ENCODE results near the gene TCHHL1. TPM values are rescaled to one million over a fixed set of nuclear protein-coding genes. Genes with fewer than 3 reads are reported as not detected.
A peak's percentile ranks its signal among the peaks of the same experiment; 100 is the strongest.

TCHHL1 gene
- total and polyA plus RNA-seq, 10 of the 15 experiments (the other 5 are each of a cell fraction or from before 2014, with no cell fraction given): not detected

- TF ChIP-seq CEBPB (IDR thresholded peaks at IDR 0.05; ENCODE audit: borderline replicate concordance in 1 of 2, low read depth in 2 of 2, low read length in 2 of 2): no peak
- no peak for TF ChIP-seq MTA2 (IDR thresholded peaks at IDR 0.05; ENCODE audit: low read depth)
- TF ChIP-seq RBBP5 (conservative IDR thresholded peaks at IDR 0.05): no peak
- no peak for TF ChIP-seq MEF2B (IDR thresholded peaks at IDR 0.05; ENCODE audit: partially characterized antibody, poor library complexity, severe bottlenecking)
- no peak for TF ChIP-seq SMC3 (IDR thresholded peaks at IDR 0.05; ENCODE audit: borderline replicate concordance, low read length)
Measured at GRCh38 chr1:152035539-152036266, 53.2 kb downstream of the TCHHL1 start (continued).

DNA sequence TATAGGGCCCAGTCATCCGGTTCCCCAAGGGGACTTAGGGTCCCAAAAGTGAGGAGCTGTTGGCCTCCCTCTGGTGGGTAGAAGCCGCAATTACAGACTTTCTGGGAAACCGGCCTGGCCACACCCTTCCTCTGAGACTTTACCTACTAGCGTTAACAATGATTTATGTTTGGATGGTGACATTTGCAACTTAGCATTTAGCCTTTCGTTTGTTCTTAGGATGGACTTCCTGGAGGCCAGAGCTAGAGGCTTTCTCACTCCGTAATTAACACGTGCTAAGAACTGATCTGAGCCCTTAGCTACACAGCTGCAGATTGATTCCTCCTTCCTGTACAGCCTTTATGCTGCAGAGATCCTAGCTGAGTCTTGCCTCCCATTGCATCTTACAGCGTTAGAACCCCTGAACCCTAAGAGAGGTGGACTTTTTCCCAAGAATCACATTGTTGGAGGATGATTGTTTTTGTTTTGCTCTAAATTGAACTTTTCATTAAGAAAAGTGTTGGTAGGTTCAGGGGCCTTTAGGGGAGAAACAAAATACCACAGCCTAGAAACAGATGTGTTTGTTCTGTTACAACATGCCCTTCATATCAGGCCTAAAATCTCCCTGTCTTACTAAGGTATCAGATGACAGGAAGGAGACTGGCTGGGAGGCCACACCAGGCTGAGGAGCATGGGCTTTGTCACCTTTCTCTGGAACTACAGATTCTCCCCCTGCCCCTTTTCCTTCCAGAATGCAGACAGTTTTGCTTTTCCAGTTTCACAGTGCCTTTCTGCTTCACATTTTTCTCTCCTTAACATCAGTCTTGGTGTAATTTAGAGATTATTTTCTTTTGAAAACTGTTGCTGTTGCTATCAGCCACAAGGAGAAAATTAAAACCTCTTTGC, 54.0 kb downstream of the TCHHL1 start:
- peaks cover 16% of the 10 kb centered on the region for H3K4me1 ChIP-seq (ENCODE audit: control insufficient read depth, insufficient read depth, low read length)
- no peaks in the 10 kb centered on the region for H3K79me2 ChIP-seq (ENCODE audit: control insufficient read depth, insufficient read depth, low read length)
- ChIA-PET RAD21 (ENCODE audit: unreplicated experiment) (no interaction called here), SMC1A (ENCODE audit: uncharacterized antibody, unreplicated experiment) (interaction anchor here (0.8 to 1.7 kb wide), 6 partner anchors 14 to 425 kb away, joined by 3 to 4 read pairs (median 4); partner anchors contain the start of gene THEM4), CTCF (interaction anchor here (0.7 to 4.2 kb wide), 17 partner anchors 12 to 424 kb away, joined by 3 to 40 read pairs (median 4); partner anchors contain the start of gene THEM4), POLR2A (no interaction called here)
- ATAC-seq: peak; percentile 72
- intact Hi-C loops (cut with micrococcal nuclease; ENCODE audit: unreplicated experiment) (no loop called here), in situ Hi-C loops (cut with MboI) (no loop called here)
- no peak overlapping the region for H3K4me3 ChIP-seq
- TF ChIP-seq EP300 (IDR thresholded peaks at IDR 0.05; ENCODE audit: borderline replicate concordance in 1 of 2, control insufficient read depth in 1 of 2, low read depth in 2 of 2, low read length in 2 of 2) (no peak), RAD21 (IDR thresholded peaks at IDR 0.05; ENCODE audit: insufficient read depth, low read depth, low read length) (peak; percentile 23; the same call in 1 of the 2 replicates), EGR1 (IDR thresholded peaks at IDR 0.05; ENCODE audit: borderline replicate concordance in 1 of 2, low read depth in 2 of 2, low read length in 2 of 2) (no peak), CTCF (IDR thresholded peaks at IDR 0.05 in 2 of 3, conservative IDR thresholded peaks at IDR 0.05 in 1 of 3; ENCODE audit: control insufficient read depth in 2 of 3, extremely low read depth in 1 of 3, insufficient read depth in 1 of 3, low read depth in 3 of 3, low read length in 3 of 3) (peak; percentile 43 to 67 (median 64)), SIX5 (IDR thresholded peaks at IDR 0.05; ENCODE audit: low read depth, low read length, severe bottlenecking) (no peak), HDGF (IDR thresholded peaks at IDR 0.05) (no peak), SMC3 (IDR thresholded peaks at IDR 0.05; ENCODE audit: borderline replicate concordance, low read length) (peak; percentile 20; the same call in 1 of the 2 replicates)
- TF ChIP-seq, protein P1, sequence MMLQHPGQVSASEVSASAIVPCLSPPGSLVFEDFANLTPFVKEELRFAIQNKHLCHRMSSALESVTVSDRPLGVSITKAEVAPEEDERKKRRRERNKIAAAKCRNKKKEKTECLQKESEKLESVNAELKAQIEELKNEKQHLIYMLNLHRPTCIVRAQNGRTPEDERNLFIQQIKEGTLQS (IDR thresholded peaks at IDR 0.05; ENCODE audit: borderline replicate concordance, extremely low read depth, low read depth, low read length): no peak
- TF ChIP-seq, protein P2, sequence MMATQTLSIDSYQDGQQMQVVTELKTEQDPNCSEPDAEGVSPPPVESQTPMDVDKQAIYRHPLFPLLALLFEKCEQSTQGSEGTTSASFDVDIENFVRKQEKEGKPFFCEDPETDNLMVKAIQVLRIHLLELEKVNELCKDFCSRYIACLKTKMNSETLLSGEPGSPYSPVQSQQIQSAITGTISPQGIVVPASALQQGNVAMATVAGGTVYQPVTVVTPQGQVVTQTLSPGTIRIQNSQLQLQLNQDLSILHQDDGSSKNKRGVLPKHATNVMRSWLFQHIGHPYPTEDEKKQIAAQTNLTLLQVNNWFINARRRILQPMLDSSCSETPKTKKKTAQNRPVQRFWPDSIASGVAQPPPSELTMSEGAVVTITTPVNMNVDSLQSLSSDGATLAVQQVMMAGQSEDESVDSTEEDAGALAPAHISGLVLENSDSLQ (IDR thresholded peaks at IDR 0.05): peak; percentile 13; the same call in 1 of the 2 replicates
- H2AFZ ChIP-seq (ENCODE audit: control insufficient read depth, low read depth, low read length): peak overlapping the region; percentile 87
- H3K9me3 ChIP-seq (replicated peaks; ENCODE audit: control insufficient read depth, insufficient read depth, low read length): no peaks in the 10 kb centered on the region
- H3K27me3 ChIP-seq (replicated peaks in 1 of 2; ENCODE audit: control insufficient read depth in 2 of 2, insufficient read depth in 2 of 2, low read length in 1 of 2): no peaks in the 10 kb centered on the region
- DNase-seq (ENCODE audit: low read depth, low spot score): peak; percentile 57
- H4K20me1 ChIP-seq (ENCODE audit: control insufficient read depth, insufficient read depth): no peaks in the 10 kb centered on the region
- H3K36me3 ChIP-seq (ENCODE audit: control insufficient read depth in 2 of 2, insufficient read depth in 2 of 2, low read length in 1 of 2): no peaks in the 10 kb centered on the region
- under 1% methylated on average over 8 of the region's 8 CpGs for WGBS (ENCODE audit: insufficient coverage, insufficient replicate concordance, low lambda C conversion rate, missing lambda C conversion rate)
- peak overlapping the region; percentile 46; the same call in 1 of the 2 replicates for H3K27ac ChIP-seq (ENCODE audit: control insufficient read depth, insufficient read depth)
- peak overlapping the region; percentile 77 for H3K4me2 ChIP-seq (ENCODE audit: control insufficient read depth, insufficient read depth)
- no TSS peak for BruUV-seq (replicated peaks)
- peak; percentile 18 for FAIRE-seq
- H3K9ac ChIP-seq (ENCODE audit: control insufficient read depth, insufficient read depth, low read length): peak overlapping the region; percentile 7
